PFSK-1 (cell line): Measurements from ENCODE around the gene DNAAF3.

Experiments
- POLR2AphosphoS5 ChIP-seq: IDR thresholded peaks from 2 replicates; pipeline ENCODE4 v1.6.1; 2012; ENCODE audit warnings: low read depth, mild to moderate bottlenecking, control low read depth, low read length, moderate library complexity
- TF ChIP-seq, protein P1 (sequence below), 2 experiments: IDR thresholded peaks; 2 replicates each; pipeline versions ENCODE4 v1.6.1 to v1.8.0; 2011 to 2012; ENCODE audit warnings: low read depth in 2 of 2, low read length in 2 of 2, control low read depth in 1 of 2, inconsistent platforms in 1 of 2, mild to moderate bottlenecking in 1 of 2, moderate library complexity in 1 of 2; ENCODE audit not compliant: insufficient read depth in 1 of 2

- TF ChIP-seq, protein P1, sequence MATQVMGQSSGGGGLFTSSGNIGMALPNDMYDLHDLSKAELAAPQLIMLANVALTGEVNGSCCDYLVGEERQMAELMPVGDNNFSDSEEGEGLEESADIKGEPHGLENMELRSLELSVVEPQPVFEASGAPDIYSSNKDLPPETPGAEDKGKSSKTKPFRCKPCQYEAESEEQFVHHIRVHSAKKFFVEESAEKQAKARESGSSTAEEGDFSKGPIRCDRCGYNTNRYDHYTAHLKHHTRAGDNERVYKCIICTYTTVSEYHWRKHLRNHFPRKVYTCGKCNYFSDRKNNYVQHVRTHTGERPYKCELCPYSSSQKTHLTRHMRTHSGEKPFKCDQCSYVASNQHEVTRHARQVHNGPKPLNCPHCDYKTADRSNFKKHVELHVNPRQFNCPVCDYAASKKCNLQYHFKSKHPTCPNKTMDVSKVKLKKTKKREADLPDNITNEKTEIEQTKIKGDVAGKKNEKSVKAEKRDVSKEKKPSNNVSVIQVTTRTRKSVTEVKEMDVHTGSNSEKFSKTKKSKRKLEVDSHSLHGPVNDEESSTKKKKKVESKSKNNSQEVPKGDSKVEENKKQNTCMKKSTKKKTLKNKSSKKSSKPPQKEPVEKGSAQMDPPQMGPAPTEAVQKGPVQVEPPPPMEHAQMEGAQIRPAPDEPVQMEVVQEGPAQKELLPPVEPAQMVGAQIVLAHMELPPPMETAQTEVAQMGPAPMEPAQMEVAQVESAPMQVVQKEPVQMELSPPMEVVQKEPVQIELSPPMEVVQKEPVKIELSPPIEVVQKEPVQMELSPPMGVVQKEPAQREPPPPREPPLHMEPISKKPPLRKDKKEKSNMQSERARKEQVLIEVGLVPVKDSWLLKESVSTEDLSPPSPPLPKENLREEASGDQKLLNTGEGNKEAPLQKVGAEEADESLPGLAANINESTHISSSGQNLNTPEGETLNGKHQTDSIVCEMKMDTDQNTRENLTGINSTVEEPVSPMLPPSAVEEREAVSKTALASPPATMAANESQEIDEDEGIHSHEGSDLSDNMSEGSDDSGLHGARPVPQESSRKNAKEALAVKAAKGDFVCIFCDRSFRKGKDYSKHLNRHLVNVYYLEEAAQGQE (IDR thresholded peaks at IDR 0.05; ENCODE audit: insufficient read depth in 1 of 2, low read depth in 2 of 2, low read length in 2 of 2), result no peak
- TF ChIP-seq POLR2AphosphoS5, result no peak
Measured at GRCh38 chr19:55176076-55176475, 9.7 kb upstream of the DNAAF3 start.
